Prostate gland (tissue), 2 donors: Measurements from ENCODE around the gene EHMT1.

Experiments used
- POLR2A ChIP-seq: fragments of 450-650 bp; IDR thresholded peaks from one replicate; pipeline ENCODE4 v1.6.1; 2016; ENCODE audit warnings: antibody characterized with exemption, mild to moderate bottlenecking
- POLR2AphosphoS5 ChIP-seq: sonication (generic); formaldehyde crosslinking; IDR thresholded peaks from one replicate; pipeline ENCODE4 v1.6.1; 2017; ENCODE audit warnings: antibody characterized with exemption
- TF ChIP-seq, protein P1 (sequence below), 4 experiments: fragments of 200-600 bp in 2 of 4; fragments of 450-650 bp in 2 of 4; sonication (generic) in 2 of 4; IDR thresholded peaks; 1 replicate in 3 of 4; 2 replicates in 1 of 4; pipeline ENCODE4 v1.5.1; 2016 to 2019; ENCODE audit warnings: antibody characterized with exemption in 4 of 4, mild to moderate bottlenecking in 2 of 4, moderate library complexity in 2 of 4

DNA sequence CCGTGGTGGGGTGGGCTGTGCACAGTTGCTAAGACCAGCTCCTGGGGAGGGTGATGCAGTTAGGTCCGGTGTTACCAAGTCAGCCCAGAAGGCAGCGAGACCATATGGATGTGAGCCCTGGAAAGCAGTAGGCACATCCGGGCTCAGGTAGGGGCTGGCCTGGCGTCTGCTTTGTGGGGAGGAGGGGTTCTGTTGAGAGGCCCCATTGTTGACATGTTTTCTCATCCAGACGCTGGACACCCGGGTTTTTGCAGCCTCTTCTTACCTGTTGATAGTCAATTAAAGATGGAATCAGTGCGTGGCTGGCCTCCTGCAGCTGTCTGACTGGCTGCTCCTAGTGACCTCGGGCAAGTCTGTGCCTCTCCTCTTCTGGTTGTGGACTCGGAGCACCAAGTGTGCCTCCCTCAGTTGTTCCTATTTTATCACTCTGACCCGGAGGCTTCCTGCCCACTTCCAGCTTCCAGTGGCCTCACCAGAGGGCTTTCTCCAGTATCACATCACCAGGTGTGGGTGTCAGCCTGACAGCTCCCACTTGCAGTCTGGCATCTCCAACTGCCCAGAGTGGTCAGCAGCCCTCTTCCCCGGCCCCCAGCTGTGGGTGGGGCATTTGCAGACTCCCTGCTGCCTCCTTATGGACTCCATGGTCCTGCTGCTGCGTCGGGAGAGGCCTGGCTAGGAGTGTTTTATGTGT, 90.8 kb downstream of the EHMT1 start:
- TF ChIP-seq POLR2AphosphoS5 = no peak
- no peak for TF ChIP-seq POLR2A
- TF ChIP-seq, protein P1, sequence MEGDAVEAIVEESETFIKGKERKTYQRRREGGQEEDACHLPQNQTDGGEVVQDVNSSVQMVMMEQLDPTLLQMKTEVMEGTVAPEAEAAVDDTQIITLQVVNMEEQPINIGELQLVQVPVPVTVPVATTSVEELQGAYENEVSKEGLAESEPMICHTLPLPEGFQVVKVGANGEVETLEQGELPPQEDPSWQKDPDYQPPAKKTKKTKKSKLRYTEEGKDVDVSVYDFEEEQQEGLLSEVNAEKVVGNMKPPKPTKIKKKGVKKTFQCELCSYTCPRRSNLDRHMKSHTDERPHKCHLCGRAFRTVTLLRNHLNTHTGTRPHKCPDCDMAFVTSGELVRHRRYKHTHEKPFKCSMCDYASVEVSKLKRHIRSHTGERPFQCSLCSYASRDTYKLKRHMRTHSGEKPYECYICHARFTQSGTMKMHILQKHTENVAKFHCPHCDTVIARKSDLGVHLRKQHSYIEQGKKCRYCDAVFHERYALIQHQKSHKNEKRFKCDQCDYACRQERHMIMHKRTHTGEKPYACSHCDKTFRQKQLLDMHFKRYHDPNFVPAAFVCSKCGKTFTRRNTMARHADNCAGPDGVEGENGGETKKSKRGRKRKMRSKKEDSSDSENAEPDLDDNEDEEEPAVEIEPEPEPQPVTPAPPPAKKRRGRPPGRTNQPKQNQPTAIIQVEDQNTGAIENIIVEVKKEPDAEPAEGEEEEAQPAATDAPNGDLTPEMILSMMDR (IDR thresholded peaks at IDR 0.05) = no peak
